Right cardiac atrium (tissue), 5 donors: Measurements from ENCODE around the gene PFDN5. TPM values are rescaled to one million over a fixed set of nuclear protein-coding genes. Genes with fewer than 3 reads are reported as not detected.

Source experiments
- ATAC-seq, 2 donors: fragments of 200-7000 bp; cut with Tn5 transposase; one replicate each; pipeline versions ENCODE4 v1.8.0 to v1.9.1; 2020; ENCODE audit warnings: moderate library complexity in 2 of 2, mild to moderate bottlenecking in 1 of 2
- DNase-seq, 3 donors: peaks; one replicate each; pipeline ENCODE4 v3.0.0-alpha.2; 2020
- H3K27ac ChIP-seq: one replicate; pipeline ENCODE4 v1.5.1; 2013; ENCODE audit warnings: mild to moderate bottlenecking, low read length, control low read depth, moderate library complexity
- H3K27me3 ChIP-seq: one replicate; pipeline ENCODE4 v1.6.1; 2013; ENCODE audit not compliant: control insufficient read depth, insufficient read depth
- H3K4me1 ChIP-seq: one replicate; pipeline ENCODE4 v1.6.1; 2013; ENCODE audit warnings: low read length; ENCODE audit not compliant: control insufficient read depth, insufficient read depth
- H3K4me3 ChIP-seq: one replicate; pipeline ENCODE4 v1.5.1; 2013; ENCODE audit warnings: low read length, control low read depth
- H3K9me3 ChIP-seq: one replicate; pipeline ENCODE4 v1.6.1; 2013; ENCODE audit warnings: low read length; ENCODE audit not compliant: control insufficient read depth
- WGBS: extraction: QIAGEN DNeasy Blood & Tissue Kit; methylation state at CpG from one replicate; pipeline ENCODE4 v1.1.7; 2013; 5-methylcytosine and 5-hydroxymethylcytosine counted together
- intact Hi-C, 4 donors: fragments of 100-400 bp; cut with DNase I; formaldehyde crosslinking; loops; one replicate each; pipeline versions ENCODE4 v1.11.0 to v1.14.0; 2022 to 2023
- polyA plus RNA-seq: library from polyadenylated mRNA; stranded (reverse); fragments of 200-250 nt; gene quantifications from one replicate; pipeline ENCODE4 v1.2.3, GENCODE V29; 2013
- total RNA-seq, 4 donors: library from RNA; stranded (reverse); fragmentation: NEBNext Ultra II Directional; extraction: Animal tissue kit (Norgen Biotek cat#: 25700); gene quantifications; one replicate each; pipeline ENCODE4 v1.2.1, GENCODE V29; 2021
- donor health status: healthy with polysubstance abuse.
- donor health status: DM: no; HTN: yes; CAD: no.
- donor health status: DM: no; HTN: no; CAD: no.
- donor health status: DM: no; HTN: yes; CAD: no; lungs with severe emphysema.
- donor health status: DM: yes; HTN: yes; CAD: no.

PFDN5 gene
- total and polyA plus RNA-seq, 5 donors, result 355 to 764 (median 435) TPM

- intact Hi-C loops, result no loop called here
These were observed 7.6 kb downstream of the PFDN5 start for GRCh38 chr12:53302903-53303302.

GRCh38 chr12:53306826-53307225, 11.5 kb downstream of the PFDN5 start:
- 91% methylated on average over 10 of the region's 10 CpGs for WGBS
- intact Hi-C loops, result no loop called here
- DNase-seq, result no peak
- H3K4me3 ChIP-seq, result no peak overlapping the region
- H3K9me3 ChIP-seq, result no peaks in the 10 kb centered on the region
- no peaks in the 10 kb centered on the region for H3K4me1 ChIP-seq
- no peaks in the 10 kb centered on the region for H3K27me3 ChIP-seq
- no peak overlapping the region for H3K27ac ChIP-seq
- ATAC-seq, result no peak

More at GRCh38 chr12:53302903-53303302, 7.6 kb downstream of the PFDN5 start:
- no peak for DNase-seq
- H3K4me1 ChIP-seq, result no peaks in the 10 kb centered on the region
- no peak overlapping the region for H3K4me3 ChIP-seq
- H3K27ac ChIP-seq, result no peak overlapping the region
- no peaks in the 10 kb centered on the region for H3K9me3 ChIP-seq
- H3K27me3 ChIP-seq, result no peaks in the 10 kb centered on the region
- ATAC-seq, result no peak
- WGBS, result 84% methylated on average over 5 of the region's 5 CpGs

- Histone ChIP-seq H3K9me3 (no peaks in the 10 kb centered on the region), H3K27me3 (no peaks in the 10 kb centered on the region), H3K4me1 (no peaks in the 10 kb centered on the region), H3K4me3 (no peak overlapping the region), H3K27ac (no peak overlapping the region)
- 65% methylated on average over 4 of the region's 4 CpGs for WGBS
- intact Hi-C loops, result no loop called here
- DNase-seq, result no peak
- ATAC-seq, result no peak
These were observed 12.9 kb downstream of the PFDN5 start for GRCh38 chr12:53308276-53308675.

GRCh38 chr12:53313996-53314395, 18.7 kb downstream of the PFDN5 start:
- 56% methylated on average over 3 of the region's 3 CpGs for WGBS
- Histone ChIP-seq H3K9me3 (no peaks in the 10 kb centered on the region), H3K27ac (no peak overlapping the region), H3K27me3 (no peaks in the 10 kb centered on the region), H3K4me1 (no peaks in the 10 kb centered on the region), H3K4me3 (no peak overlapping the region)
- intact Hi-C loops, result no loop called here
- no peak for ATAC-seq
- no peak for DNase-seq

- DNase-seq (no peak), ATAC-seq (no peak)
- peak overlapping the region; percentile 84 for H3K27ac ChIP-seq
- H3K27me3 ChIP-seq, result no peaks in the 10 kb centered on the region
- no peaks in the 10 kb centered on the region for H3K9me3 ChIP-seq
- intact Hi-C loops, result loop anchor here in 3 of 4 donors (10.0 kb wide), 1 partner anchor 184 kb away; the partner anchor contains the start of genes NPFF (in 3 of the 3) and TARBP2 (in 3 of the 3)
- no peaks in the 10 kb centered on the region for H3K4me1 ChIP-seq
- H3K4me3 ChIP-seq, result peak overlapping the region; percentile 72
- WGBS, result 38% methylated on average over 10 of the region's 10 CpGs
These were observed 25.2 kb downstream of the PFDN5 start for GRCh38 chr12:53320352-53321195.

GRCh38 chr12:53324113-53324778, 28.9 kb downstream of the PFDN5 start:
- H3K27me3 ChIP-seq, result no peaks in the 10 kb centered on the region
- 38% methylated on average over 28 of the region's 28 CpGs for WGBS
- peak in 1 of 3 donors; percentile 56 for DNase-seq
- H3K9me3 ChIP-seq, result no peaks in the 10 kb centered on the region
- intact Hi-C loops, result loop anchor here in 3 of 4 donors (10.0 kb wide), 1 partner anchor 181 kb away; the partner anchor contains the start of genes NPFF (in 3 of the 3) and TARBP2 (in 3 of the 3)
- H3K27ac ChIP-seq, result peak overlapping the region; percentile 69
- ATAC-seq, result no peak
- H3K4me1 ChIP-seq, result no peaks in the 10 kb centered on the region
- H3K4me3 ChIP-seq, result peak overlapping the region; percentile 71

GRCh38 chr12:53324779-53325510, 29.6 kb downstream of the PFDN5 start:
- H3K27me3 ChIP-seq, result no peaks in the 10 kb centered on the region
- peak; percentile 88 to 91 for ATAC-seq
- H3K4me3 ChIP-seq, result peak overlapping the region; percentile 71
- peak; percentile 95 to 98 (median 97) for DNase-seq
- intact Hi-C loops, result loop anchor here in 3 of 4 donors (10.0 kb wide), 1 partner anchor 180 kb away; the partner anchor contains the start of genes NPFF (in 3 of the 3) and TARBP2 (in 3 of the 3)
- under 1% methylated on average over 69 of the region's 69 CpGs for WGBS
- H3K4me1 ChIP-seq, result no peaks in the 10 kb centered on the region
- no peaks in the 10 kb centered on the region for H3K9me3 ChIP-seq
- H3K27ac ChIP-seq, result peak overlapping the region; percentile 84

GRCh38 chr12:53325511-53326061, 30.2 kb downstream of the PFDN5 start:
- Histone ChIP-seq H3K27ac (no peak overlapping the region), H3K4me3 (peak overlapping the region; percentile 71), H3K4me1 (no peaks in the 10 kb centered on the region), H3K27me3 (no peaks in the 10 kb centered on the region), H3K9me3 (no peaks in the 10 kb centered on the region)
- ATAC-seq (peak; percentile 12 to 16), DNase-seq (peak; percentile 45 to 80 (median 75))
- intact Hi-C loops, result loop anchor here in 3 of 4 donors (10.0 kb wide), 1 partner anchor 179 kb away; the partner anchor contains the start of genes NPFF (in 3 of the 3) and TARBP2 (in 3 of the 3)
- WGBS, result 1% methylated on average over 50 of the region's 50 CpGs

- H3K4me3 ChIP-seq, result no peak overlapping the region
- no peak for ATAC-seq
- intact Hi-C loops, result loop anchor here in 3 of 4 donors (10.0 kb wide), 1 partner anchor 178 kb away; the partner anchor contains the start of genes NPFF (in 3 of the 3) and TARBP2 (in 3 of the 3)
- H3K27me3 ChIP-seq, result no peaks in the 10 kb centered on the region
- DNase-seq, result no peak
- no peaks in the 10 kb centered on the region for H3K4me1 ChIP-seq
- H3K27ac ChIP-seq, result no peak overlapping the region
- 84% methylated on average over 8 of the region's 8 CpGs for WGBS
- no peaks in the 10 kb centered on the region for H3K9me3 ChIP-seq
These were observed 31.3 kb downstream of the PFDN5 start for GRCh38 chr12:53326460-53327185.
